Pons (tissue), 1 donor: ENCODE data around the gene DGKB.

ENCODE experiments used
- DNase-seq: peaks from one replicate; pipeline ENCODE4 v3.0.0-alpha.2; 2016; ENCODE audit warnings: low spot score

DGKB gene

DNA sequence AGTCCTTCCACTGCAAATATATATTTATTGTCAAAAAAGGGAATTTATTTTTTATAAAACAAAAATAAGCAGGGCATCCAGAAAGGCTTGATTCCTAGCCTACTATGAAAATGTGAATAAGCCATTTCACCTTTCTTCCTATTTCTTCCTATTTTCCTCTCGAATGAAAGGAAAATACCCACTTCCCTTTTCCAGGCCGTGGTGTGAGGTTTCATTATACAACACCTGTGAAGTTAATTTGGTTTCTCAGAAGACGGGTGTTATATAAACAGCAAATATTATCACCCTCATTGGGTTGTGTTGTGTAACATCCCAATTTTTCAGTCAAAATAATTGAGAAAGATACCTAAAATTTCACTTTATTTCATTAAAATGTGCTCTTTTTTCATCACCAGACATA is 214.3 kb downstream of the DGKB start:
- DNase-seq: no peak

DNA sequence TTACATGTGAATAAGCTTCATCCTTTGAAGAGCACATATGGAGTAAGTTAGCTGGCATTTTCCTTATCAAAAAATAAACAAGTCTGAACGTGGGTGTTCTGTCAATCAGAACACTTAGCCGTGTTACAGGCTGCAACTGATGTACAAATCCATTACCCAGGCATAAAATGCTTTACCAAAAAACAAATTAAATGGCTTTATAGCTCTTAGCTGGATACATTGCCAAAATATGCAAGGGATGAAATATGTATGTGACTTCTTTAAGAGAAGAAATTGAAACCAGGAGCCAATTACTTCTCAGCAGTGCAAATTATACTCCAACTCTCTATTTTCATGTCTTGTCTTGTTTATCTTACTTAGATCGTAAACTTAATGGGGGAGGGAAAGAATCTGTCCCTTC is 214.8 kb downstream of the DGKB start:
- no peak for DNase-seq

DNA sequence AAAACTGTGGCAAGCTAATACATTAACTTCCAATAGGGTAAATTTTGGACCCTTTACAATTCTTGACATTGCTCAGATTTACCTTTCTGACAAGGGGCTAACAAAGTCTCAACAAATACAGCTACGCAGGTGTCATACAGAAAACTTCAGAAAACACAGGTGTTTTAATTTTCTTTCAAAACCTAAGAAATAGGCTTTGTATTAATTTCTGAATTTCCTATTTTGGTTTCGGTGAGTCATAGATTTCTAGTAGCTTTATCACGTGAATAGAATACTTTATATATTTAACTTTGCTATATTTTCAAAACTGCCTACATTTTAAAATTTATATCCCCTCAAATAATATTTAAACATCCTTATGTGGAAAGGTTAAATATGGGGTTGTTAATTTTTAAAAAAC is 215.3 kb downstream of the DGKB start:
- DNase-seq: no peak

DNA sequence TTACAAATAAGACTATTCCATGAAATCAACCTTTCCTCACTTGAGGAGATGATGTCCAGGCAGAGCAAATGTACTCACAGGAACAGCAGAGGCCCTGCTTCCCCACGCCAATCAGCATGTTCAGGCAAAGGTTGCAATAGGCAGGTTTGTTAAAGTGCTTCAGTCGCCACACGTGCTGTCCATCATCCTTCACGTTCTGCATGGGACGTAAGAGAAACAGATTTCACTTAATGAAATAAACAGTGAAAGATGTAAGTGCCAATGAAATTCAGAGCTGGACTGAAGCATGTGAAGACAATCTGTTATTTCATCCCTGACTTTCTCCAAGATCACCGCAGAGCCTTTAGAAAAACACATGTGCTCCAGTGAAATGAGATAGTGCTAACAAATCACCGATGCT is 217.4 kb downstream of the DGKB start:
- no peak for DNase-seq

GRCh38 chr7:14682910-14683465 is 219.6 kb downstream of the DGKB start:
- no peak for DNase-seq

GRCh38 chr7:14676896-14677295 is 225.7 kb downstream of the DGKB start:
- DNase-seq: no peak

GRCh38 chr7:14673202-14673601 is 229.3 kb downstream of the DGKB start:
- DNase-seq: no peak

GRCh38 chr7:14666913-14667312 is 235.6 kb downstream of the DGKB start:
- no peak for DNase-seq

GRCh38 chr7:14666304-14666703 is 236.2 kb downstream of the DGKB start:
- DNase-seq: no peak

DNA sequence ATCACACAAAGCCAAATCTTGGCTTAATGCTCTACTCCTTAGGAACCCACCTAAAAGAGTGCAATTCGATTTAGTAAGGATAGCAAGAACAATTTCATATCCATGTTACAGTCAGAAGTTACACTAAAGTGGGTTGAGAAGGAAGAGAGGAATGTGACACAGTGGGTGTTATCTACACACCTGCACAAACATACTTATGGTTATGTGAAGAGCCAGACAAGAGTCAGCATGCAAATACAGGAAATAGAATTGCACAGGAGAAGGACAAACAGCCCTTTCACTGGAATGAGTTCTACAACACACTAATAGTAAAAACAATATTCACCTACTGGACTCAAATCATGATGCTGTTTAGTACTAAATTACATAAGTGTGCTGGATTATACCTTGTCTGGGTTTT is 262.8 kb downstream of the DGKB start:
- DNase-seq: no peak

GRCh38 chr7:14639329-14639728 is 263.2 kb downstream of the DGKB start:
- DNase-seq: no peak

DNA sequence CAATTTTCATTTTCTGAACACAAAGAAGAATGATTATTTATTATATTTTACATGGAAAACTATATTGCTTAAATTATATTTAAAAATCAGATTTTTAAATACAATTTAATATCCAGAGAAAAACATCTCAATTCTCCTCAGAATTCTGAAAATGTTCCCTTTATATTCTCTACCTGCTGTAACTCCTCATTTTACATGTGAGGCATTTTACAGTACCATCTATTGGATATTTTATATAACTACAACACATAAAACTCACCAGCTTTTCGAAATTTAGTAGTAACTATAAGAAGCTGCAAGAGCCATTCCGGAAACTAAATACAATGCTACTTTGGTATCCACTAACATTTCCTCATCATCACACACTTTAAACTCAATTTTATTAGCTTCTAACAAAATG is 264.6 kb downstream of the DGKB start:
- no peak for DNase-seq

DNA sequence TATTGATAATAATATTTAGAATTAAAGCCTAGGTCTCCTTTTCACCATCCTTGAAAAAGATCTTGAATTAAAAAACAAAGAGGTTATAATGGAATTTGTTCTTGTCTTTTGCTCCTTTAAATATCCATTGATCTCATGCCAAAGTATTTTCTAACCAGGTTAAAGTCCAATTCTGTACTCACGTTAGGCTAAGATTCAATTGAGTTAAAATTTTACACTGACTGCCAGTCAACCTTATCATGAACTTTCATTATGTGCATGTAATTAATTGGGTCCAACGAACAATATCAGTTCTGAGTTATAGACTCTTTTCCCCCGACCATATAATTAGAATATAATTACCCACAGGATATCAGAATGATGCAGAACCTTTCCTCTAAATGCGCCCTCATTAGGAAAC is 266.6 kb downstream of the DGKB start:
- DNase-seq: no peak

DNA sequence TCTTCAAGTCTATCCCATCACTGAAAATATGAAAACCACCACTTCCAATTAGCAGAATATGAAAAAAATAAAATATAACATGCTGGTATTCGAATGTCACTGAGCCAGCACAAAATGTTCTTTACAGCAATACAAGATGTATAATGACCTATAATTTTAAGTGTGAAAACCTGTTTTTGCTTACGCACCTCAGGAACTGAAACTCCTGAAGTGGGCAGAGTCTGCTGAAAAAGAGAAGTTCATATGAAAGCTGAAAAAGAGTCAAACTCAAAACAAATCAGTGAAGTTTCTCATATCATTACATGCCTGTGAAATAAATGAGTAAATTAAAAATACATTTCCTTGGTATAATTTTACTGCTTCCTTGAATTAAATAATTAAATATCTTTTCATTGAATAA is 272.5 kb downstream of the DGKB start:
- DNase-seq: no peak

DNA sequence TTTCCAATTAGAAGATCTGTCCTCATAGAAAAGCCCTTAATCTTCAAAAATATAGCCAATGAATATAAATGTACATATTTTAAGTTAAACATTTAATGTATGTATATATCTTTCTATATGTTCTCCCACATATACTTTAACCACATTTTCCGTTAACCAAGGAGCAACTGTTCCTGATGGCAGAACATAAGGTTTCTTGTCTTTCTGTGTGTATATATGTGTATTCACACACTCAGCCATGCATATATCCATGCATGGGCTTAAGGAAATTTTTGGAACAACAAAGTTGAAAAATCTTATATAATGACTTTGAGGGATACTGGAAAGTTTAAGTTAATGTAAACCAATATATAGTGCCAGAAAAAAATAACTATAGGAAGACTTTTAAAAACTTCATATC is 274.0 kb downstream of the DGKB start:
- DNase-seq: no peak

GRCh38 chr7:14626076-14626475 is 276.5 kb downstream of the DGKB start:
- no peak for DNase-seq

DNA sequence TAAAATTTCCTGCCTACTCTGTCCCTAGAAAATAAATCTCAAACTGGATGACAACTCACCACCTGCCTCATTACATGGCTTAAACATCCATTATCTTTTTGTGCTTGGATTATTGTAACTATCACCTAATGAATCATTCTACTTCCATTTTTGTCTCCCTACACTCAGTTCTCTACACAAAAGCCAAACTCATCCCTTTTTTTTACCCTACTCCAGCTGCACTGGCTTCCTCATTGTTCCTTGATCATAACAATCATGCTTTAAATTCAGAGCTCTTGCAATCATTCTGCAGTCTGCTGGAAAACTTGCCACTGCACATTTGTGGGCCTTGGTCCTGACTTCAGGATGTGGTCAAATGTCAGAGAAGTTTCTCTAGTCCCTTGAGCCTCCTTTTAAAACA is 280.0 kb downstream of the DGKB start:
- DNase-seq: no peak

DNA sequence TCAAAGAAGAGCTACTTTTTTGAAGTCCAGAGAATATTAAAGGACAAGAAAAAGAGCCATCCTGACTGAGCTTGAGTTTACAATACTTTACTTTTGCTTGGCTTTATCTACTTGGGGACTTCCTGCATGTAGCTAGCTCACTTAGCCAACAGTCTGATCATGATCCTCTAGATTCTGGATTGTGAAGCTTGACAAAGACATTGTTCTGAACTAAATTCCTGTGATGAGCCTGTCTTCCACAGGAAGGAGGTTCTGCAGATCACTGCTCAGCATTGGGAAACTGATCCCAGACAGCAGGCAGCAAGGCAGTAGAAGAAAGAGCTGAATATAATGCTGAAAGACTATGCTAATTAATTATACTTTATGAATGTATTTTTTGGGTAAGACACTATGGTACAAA is 296.4 kb downstream of the DGKB start:
- no peak for DNase-seq

DNA sequence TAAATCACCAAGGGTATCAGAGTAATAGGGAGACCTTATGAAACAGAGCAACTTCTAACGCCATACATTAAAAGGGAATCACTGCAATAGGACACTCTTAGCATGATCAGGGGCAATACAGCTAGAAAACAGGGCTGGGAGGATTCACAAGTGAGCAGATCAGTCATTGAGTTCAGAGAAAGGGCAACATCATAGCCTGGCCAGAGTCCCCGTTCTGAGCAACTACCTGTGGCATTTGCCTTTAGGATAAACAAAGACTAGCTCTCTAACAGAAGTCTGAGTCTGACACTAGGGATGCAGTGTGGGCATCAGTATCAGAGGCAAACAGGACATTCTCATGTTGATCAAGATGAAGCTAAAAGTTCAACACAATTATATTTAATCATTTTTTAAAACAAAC is 297.9 kb downstream of the DGKB start:
- DNase-seq: no peak

DNA sequence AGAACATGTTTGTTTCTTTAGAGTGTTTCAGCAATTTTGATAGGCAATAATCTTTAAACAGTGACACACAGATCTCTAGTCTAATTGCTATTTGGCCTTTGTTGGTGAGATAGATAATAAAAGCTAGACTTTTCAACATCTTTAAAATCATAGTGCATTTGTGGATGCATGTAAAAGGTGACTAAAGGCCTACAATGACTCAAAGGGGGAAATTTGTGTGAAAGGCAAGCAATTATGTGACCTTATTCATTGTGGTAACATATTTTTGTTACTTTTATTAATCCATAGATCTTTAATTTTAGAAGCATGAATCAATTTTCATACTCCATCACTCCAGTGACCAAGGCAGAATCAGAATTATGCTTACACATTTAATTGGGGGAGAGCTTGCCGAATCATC is 299.7 kb downstream of the DGKB start:
- no peak for DNase-seq

GRCh38 chr7:14600766-14601367 is 301.7 kb downstream of the DGKB start:
- DNase-seq: no peak

DNA sequence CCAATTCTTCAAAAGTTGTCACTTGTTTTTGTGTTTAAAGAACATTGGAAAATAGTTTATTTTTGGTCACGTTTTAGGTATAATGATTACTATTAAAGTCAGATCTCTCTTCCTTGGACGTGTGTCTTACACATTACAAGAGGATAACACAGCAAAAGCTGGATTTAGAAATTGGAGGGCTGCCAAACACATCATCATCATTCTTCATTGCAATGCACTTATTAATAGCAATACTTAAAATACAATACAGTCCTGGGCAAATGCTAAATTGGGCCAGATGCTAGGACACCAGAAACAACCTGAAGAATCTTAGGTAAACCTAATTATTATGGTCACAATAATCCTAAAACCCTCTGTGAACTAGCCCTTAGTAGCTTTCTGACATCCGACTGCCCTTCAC is 303.6 kb downstream of the DGKB start:
- DNase-seq: no peak

GRCh38 chr7:14596421-14596820 is 306.1 kb downstream of the DGKB start:
- no peak for DNase-seq

DNA sequence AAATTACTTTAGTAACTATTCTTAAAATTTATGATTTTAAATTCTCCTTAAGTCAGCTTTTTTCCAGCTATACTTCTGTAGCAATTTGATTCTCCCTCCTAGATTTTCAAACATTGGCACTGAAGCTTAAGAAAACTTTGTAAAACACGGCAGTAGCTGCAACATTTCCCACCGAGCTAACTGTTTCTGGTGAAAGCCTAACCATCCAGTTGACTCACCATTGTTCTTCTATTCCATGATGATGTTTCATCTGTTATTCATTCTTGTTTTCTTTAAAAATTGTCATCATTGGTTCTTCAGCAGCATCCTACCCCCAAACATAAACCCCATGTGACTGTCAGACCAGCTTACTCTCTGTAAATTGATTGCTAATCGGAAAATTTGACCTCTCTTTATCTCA is 312.3 kb downstream of the DGKB start:
- no peak for DNase-seq

DNA sequence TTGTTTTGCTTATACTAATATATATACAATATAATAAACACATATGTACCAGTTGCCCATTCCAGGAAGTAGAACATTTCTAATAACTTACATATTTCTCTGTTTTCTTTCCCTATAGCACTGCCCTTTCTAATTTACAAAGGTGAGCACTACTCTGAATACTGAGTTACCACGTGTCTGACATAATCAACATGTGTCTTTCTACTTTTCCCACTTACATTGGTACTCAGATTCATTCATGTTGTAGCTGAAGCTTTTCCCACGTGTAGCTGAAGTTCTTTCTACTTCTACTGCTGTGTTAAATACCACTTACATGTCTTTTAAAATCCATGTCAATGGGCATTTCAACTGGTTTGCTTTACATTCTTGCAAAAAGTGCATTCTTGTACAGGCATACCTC is 317.3 kb downstream of the DGKB start:
- DNase-seq: no peak
